Suppressor macrophage (primary cell): ENCODE data around the gene KLK1.

ENCODE experiments used
- DNase-seq, 4 experiments: peaks; one replicate each; pipeline ENCODE4 v3.0.0-alpha.2; 2020 to 2022

Gene KLK1

DNA sequence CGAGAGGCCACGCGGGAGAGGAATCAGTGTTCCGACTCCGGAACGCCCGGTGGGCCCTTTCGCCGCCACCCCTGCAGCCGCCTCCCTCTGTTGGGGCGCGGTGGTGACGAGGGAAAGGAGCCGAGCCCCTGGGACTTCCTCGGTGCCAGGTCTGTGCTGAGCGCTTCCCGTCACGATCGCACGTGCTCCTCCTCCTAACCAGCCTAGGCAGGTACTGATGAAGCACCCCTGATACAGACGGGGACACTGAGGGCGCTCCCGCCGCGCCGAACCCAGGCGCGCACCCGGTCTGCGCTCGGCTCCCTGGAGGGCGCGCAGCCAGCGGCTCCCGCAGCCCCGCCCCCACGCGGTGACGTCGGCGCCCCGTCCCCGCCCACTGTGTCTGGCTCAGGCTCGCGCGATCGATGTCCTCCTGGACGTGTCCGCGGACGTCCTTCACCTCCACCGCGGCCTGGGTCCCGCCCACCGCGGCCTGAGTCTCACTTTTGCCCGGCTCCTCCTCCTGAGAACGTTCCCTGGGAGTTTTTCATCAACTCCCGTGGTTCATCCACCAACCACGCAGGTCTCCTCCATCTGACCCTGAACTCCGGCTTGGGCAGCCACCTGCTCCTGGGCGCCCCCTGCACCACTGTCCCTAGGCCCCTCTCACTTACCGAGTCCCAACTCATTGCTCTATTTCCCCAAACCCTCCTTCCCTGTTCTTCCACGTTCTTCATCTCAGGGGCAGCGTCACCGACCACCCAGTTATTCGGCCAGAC is 12.4 kb upstream of the KLK1 start:
- DNase-seq, result peak; percentile 65 to 88 (median 80)

DNA sequence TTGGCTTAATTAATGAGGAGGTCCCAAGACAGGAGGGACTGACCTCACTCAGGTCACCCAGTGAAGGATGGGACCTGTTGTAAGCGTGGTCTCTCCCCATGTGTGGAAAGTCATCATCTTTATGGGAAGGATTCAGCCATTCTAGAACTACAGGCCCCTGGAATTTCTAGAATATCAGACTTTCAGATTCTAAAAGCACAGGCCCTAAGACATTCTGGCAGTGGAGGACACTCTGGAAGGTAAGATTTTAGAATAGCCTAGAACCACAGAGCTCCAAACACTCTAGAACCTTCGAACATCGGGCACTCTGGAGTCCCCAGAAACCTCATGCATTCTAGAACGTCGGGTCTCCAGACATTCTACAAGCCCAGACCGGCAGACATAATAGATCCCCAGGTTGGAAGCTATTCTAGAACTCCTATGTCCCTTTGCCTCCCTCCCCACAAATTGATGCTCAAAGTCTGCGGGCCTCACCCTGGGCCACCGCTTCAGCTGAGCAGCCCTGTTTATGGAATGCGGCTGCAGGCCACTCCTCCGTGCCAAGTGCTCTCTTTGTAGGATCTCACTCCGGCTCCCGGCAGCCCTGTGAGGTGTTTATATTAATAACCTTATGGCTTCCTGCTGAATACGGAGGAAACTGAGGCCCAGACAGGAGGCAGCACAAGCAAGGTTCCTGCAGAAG is 11.7 kb upstream of the KLK1 start:
- peak in 1 of 4 experiments; percentile 3 for DNase-seq

DNA sequence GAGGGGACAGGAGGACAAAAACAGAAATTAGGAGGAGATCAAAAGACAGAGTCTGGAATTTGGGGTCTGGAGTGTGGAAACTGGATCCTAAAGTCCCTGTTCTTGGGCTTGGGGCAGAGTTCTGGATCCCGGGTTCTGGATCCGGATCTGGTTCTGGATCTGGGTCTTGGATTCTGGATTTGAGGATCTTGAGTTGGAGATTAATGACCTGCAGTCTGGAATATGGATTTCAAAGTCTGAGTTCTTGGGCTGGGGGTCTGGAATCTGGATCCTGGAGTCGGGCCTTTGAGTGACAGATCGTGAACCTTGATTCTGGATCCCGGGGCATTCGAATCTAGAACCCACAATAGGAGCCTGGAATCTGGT is 10.2 kb upstream of the KLK1 start:
- no peak for DNase-seq

- DNase-seq, result no peak
Measured at GRCh38 chr19:50833117-50833801, 9.7 kb upstream of the KLK1 start, which contains the start of gene KLK15. Gene KLK15 (minus strand): TSS chr19:50833574. CDS start chr19:50831492, 2,082 bp downstream.

DNA sequence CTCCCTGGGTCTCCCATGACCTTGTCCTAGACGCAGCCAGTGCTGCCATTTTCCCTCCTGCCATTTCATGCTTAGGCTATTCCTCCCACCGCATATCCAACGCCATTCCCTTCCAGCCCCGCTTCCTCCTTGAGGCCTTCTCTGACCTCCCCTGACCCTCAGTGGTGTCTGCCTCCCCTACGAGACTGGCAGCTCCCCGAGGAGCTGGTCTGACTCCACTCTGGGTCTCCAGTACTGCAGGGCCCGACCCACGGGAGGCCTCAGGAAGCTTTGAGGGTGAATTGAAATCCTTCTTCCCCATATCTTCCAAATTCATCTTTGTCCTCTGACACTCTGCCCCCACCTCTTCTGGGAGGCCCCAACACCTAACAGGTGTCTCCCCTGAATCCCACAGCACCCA is 9.1 kb upstream of the KLK1 start:
- DNase-seq, result no peak

- no peak for DNase-seq
Measured at GRCh38 chr19:50831026-50831396, 7.4 kb upstream of the KLK1 start.

- no peak for DNase-seq
Measured at GRCh38 chr19:50830266-50831025, 6.9 kb upstream of the KLK1 start.

GRCh38 chr19:50829801-50830200 is 6.2 kb upstream of the KLK1 start:
- DNase-seq, result no peak

DNA sequence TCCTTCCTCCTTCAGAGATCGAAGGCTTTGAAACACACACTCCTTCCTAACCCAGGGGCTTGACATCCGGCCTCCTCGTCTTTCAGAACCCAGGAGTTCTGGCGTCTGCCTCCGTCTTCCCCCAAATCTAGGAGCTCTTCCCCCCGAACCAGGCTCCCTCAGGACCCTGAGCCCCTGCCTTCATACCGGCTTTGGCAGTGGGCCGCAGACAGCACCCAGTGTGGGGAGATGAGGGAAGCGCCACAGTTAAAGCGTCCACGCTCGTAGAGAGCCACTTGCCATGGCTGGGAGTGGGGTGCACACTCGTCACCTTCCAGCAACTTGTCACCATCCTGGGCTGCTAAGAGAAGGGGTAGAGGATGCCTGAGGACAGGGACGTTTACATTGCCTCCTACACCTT is 3.9 kb upstream of the KLK1 start:
- no peak for DNase-seq

DNA sequence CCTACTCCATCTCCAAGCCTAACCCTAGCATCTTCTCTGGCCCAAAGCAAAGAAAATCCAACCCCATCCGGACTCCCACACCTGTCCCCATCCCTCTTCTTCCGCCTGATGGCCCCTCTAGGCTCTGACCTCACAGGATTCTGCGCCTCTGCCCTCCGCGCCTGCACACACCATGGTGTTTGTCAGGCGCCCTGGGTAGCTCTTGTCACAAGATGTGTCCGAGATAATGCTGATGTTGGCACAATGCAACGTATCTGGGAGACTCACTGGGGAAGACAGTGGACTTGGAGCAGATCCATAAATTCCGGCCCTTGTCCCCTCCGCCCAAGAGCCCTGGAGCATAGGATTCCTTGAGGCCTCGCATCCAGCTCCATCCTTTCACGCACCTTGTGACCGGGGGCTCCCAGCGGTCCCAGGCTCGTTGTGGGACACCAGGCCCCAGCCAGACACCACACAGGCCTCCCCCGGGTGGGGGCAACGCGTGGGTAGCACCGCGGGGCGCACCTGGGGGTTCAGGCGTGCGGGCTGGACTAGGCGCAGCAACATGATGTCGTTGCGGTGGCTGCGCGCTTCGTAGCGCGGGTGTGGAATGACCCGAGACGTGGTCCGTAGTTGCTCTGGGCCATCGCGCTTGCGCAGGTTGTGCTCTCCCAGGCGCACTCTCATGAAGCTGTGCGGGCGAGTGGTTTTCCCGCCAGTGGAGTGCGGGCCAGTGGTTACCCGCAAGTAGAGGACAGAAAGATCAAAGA is 3.1 kb upstream of the KLK1 start:
- no peak for DNase-seq

DNA sequence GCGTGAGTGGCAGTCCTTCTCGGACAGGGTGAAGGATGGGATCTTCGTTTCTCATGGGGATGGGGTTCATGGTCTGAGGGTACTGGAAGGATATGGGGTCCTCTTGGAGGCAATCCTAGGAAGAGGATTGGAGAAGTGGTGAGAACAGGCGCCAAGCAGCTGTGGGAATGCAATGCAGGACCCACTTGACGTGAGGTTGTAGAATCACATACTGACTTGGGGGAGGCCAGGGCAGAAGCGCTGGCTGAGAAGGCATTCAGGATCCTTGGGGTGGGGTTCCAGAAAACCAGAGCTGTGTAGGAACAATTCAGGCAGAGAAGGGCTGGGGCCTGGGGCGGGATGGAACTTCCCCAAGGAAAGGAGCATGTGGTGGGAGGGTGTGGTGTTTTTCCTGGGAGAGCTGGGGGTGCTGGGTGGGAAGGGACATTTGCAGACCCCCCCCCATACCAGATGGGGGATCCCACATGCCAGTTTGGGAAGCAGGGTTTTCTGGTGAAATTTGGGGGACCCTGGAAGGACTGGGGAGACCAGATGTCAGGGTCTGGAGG is 852 bp downstream of the KLK1 start:
- no peak for DNase-seq

- no peak for DNase-seq
Measured at GRCh38 chr19:50821622-50822021, 2.0 kb downstream of the KLK1 start.

DNA sequence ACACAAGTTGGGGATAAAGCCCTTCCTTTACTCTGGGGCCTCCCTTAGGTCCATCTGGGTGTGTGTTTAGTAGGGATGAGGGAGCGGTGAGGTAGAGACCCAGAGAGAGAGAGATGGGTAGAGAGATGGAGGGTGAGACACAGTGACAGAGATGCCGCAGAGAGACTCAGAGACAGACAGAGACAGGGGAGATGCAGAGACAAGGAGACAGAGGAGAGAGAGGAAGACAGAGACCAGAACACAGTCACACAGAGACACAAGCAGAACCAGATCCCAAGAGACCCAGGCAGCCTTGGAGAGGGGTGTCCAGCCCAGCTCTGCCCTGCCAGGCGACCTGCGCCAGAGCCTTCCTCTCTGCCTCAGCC is 2.4 kb downstream of the KLK1 start:
- DNase-seq, result no peak

GRCh38 chr19:50820549-50821247 is 2.9 kb downstream of the KLK1 start:
- DNase-seq, result peak in 2 of 4 experiments; percentile 19 to 28

DNA sequence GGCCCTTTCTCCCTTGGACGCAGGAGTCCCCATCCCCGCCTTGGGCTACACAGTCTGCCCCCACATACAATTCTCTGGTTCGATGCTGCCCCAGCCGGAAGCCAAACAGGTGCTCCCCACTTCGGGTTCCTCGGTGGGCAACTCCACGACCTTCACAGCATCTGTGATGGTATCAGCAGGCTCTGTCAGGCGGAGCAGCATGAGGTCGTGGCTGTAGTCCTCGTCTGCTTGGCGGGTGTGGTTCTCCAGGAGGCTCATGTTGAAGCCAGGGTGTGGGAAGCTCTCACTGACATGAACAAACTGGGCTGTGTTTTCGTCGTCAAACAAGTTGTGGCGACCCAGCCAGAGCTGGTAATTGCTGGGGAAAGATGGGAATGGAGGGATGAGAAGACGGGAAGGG is 3.5 kb downstream of the KLK1 start:
- DNase-seq, result no peak

DNA sequence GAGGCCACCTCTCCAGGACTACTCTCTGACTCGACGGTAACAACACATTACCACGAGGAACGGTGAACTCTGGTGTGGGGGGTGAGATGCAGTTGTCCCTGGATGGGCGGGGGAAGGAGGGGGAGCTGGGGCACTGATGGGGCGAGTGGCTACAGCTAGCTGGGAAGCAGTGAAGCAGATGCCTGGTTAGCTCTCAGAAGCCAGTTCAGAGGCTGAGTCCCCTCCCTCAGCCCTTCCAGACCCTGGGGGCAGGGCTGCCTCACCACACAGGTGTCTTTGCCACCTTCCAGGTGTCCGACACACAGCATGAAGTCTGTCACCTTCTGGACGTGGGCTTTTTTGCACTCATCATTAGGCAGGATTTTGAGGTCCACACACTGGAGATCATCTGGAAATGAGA is 4.0 kb downstream of the KLK1 start:
- no peak for DNase-seq

GRCh38 chr19:50818859-50819472 is 4.6 kb downstream of the KLK1 start:
- no peak for DNase-seq

DNA sequence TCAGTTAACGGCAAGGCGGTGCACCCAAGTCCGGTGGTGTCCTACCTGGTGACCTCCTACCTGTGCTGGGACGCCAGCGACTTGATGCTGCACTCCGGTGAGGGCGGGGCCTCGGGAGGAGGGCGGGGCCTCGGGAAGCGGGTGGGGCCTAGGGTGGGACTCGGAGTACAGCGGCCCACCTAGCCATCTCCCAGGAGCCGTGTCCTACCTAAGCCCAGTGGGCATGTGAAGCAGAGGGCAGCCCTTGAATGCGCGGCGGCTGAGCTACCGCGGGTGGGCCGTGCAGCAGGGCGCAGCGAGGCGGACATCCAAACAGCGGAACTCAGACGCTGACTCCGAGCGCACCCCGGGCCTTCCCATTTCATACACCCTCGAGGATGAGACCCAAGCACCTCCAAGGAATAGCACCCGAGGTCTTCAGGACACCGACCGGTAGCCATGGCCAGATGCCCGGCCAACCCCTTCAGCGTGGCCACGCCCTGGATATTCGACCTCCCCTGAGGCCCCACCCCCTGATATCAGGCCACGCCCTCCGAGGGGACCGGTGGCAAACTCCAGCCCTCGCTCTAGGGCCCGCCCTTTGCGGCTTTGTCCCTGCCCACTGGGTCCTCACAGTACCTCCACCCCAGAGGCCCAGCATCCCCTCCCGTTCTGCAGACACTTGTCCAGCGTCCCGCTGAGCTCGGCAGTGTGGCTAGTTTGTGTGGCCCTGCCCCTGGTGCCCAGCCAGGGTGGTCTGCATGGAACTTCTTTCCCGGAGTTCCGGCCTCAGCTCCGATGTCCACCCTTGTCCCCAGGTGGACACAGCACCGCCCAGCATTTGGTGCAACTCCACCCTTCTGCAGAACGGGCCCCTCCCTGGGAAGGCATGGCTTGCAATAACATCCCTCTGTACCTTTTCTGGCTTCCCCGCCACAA is 5.4 kb downstream of the KLK1 start:
- DNase-seq, result peak; percentile 31 to 65 (median 50)

DNA sequence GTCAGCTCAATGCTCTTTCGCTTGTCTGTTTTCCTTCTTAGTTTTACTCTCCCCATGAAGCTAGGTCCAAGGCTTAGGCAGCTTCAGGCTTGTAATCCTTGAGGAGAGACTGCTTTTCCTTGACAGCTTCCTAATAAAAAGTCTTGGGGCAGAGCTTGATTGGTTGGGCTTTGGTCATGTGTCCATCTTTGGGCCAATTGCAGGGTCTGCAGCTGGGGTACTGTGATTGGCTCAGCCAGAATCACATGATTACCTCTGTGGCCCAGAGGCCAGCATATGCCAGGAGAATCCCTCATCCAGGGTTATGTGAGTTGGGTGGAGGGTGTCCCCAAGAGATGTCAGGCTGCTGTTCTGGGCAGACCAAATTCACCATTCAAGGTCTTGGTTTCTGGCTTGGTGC is 8.1 kb downstream of the KLK1 start:
- DNase-seq, result no peak

DNA sequence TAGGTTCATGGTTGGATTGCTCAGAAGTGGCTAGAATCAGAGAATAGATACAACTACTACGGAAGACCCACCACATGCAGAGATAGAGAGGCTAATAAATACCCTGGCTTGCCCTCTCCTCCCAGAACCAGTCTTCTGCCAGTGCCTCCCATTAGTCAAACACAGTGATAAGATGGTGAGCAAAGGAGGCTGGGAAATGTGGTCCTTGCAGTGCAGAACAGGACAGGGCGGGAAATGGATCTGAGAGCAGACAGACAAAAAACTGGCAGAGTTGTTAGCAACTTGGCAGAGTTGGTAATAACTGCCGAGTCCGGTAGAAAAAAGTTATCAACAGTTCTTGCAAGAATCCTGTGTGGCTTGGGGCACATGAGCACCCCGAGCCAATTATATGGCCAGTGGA is 8.7 kb downstream of the KLK1 start:
- DNase-seq, result no peak
